Neural progenitor cell (in vitro differentiated cells): Measurements from ENCODE around the gene ATG9A.

ENCODE experiments used
- EZH2 ChIP-seq: fragments of 200-600 bp; sonication (generic); IDR thresholded peaks from 2 replicates; pipeline ENCODE4 v1.6.1; 2017; ENCODE audit warnings: antibody characterized with exemption, mild to moderate bottlenecking, moderate library complexity
- EZH2phosphoT487 ChIP-seq: fragments of 200-600 bp; sonication (generic); IDR thresholded peaks from 2 replicates; pipeline ENCODE4 v1.6.1; 2017; ENCODE audit warnings: antibody characterized with exemption

DNA sequence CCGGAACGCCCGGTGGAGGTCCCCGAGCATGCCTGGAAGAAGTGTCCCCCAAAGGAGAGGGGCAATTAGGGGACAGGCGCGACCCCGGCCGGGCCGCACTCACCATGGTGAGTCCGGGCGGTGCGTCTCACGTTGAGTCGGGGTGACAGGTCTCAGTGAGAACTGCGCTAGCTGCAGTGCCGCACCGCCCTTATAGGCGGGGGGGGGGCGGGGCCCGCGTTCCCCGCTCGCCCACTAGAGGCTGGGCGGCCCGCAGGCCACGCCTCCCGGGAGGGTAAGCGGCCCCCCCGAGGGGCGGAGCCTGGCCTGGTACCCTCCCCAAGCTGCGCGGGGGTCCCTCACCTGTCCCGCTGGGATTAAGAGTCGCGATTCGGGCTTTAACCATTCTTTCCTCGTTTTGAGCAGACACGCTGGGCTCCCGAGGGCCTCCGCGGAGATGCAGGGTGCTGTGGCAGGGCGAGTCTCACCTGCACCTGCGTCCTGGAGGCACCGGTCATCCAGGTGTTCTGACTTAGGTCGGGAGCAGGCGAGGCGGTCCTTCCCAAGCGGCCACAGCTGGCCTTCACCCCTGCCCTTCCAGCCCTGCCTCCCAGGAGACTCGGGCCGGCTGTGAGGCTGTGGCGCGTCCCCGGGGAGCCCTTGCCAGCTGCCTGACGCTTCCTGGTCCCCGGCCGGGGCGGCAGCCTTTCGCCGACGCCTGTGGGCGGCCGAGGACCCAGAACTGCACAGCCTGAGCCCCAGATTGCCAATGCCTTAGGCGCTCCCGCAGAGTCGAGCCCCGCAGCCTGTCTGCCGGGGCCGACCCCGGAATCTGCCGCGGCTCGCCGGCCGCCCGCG is 24.5 kb upstream of the ATG9A start, which contains the start of gene TUBA4A:
- peak; percentile 94 for TF ChIP-seq EZH2
- TF ChIP-seq EZH2phosphoT487, result peak; percentile 94
